Left lung (tissue), 10 donors: ENCODE results near the gene FBLN1. TPM values are rescaled to one million over a fixed set of nuclear protein-coding genes. Genes with fewer than 3 reads are reported as not detected.
"Not testable (repeated sequence)": the region's sequence is repeated elsewhere in the genome, so short reads cannot be mapped to it uniquely, and the experiment has no call there.

Experiments
- ATAC-seq: fragments of 200-7000 bp; cut with Tn5 transposase; one replicate; pipeline ENCODE4 v1.9.1; 2020; ENCODE audit warnings: moderate library complexity
- DNase-seq, 4 donors: peaks; one replicate each; pipeline ENCODE4 v3.0.0-alpha.2; 2013 to 2020
- H3K27ac ChIP-seq, 2 donors: fragments of 200-600 bp; sonication (generic) in 1 of 2; one replicate each; pipeline versions ENCODE4 v1.5.0 to v1.8.0; 2020 to 2021
- H3K27me3 ChIP-seq, 2 donors: fragments of 200-600 bp; sonication (generic) in 1 of 2; one replicate each; pipeline versions ENCODE4 v1.5.0 to v1.8.0; 2020 to 2021
- H3K36me3 ChIP-seq, 2 donors: fragments of 200-600 bp; sonication (generic) in 1 of 2; one replicate each; pipeline versions ENCODE4 v1.5.0 to v1.8.0; 2020 to 2021
- H3K4me1 ChIP-seq, 2 donors: fragments of 200-600 bp; one replicate each; pipeline ENCODE4 v1.8.0; 2021
- H3K4me3 ChIP-seq, 2 donors: fragments of 200-600 bp; sonication (generic) in 1 of 2; one replicate each; pipeline versions ENCODE4 v1.5.0 to v1.8.0; 2020 to 2021; ENCODE audit warnings: mild to moderate bottlenecking in 1 of 2
- H3K9me3 ChIP-seq, 2 donors: fragments of 200-600 bp; sonication (generic) in 1 of 2; one replicate each; pipeline versions ENCODE4 v1.5.0 to v1.8.0; 2020 to 2021
- intact Hi-C, 2 donors: fragments of 100-400 bp; cut with DNase I; formaldehyde crosslinking; loops; one replicate each; pipeline versions ENCODE4 v1.11.2 to v1.14.2; 2022
- polyA plus RNA-seq, 6 donors: library from polyadenylated mRNA; unstranded; fragments of 120-200 nt; gene quantifications; one replicate each; pipeline ENCODE4 v1.2.1, GENCODE V29; 2013; ENCODE audit not compliant: insufficient read length in 6 of 6
- total RNA-seq, 2 donors: library from RNA; stranded (reverse); fragmentation: NEBNext Ultra II Directional; extraction: Animal tissue kit (Norgen Biotek cat#: 25700); gene quantifications; one replicate each; pipeline ENCODE4 v1.2.1, GENCODE V29; 2021
- TF ChIP-seq, protein P1 (sequence below), 2 donors: fragments of 200-600 bp; sonication (generic) in 1 of 2; IDR thresholded peaks; one replicate each; pipeline versions ENCODE4 v1.5.0 to v1.8.0; 2021; ENCODE audit warnings: antibody characterized with exemption in 2 of 2
- donor health status: DM: no; HTN: yes; CAD: no.
- donor health status: DM: no; HTN: no; CAD: no.

FBLN1 gene
- total and polyA plus RNA-seq, 8 donors = 287 to 447 (median 312) TPM

DNA sequence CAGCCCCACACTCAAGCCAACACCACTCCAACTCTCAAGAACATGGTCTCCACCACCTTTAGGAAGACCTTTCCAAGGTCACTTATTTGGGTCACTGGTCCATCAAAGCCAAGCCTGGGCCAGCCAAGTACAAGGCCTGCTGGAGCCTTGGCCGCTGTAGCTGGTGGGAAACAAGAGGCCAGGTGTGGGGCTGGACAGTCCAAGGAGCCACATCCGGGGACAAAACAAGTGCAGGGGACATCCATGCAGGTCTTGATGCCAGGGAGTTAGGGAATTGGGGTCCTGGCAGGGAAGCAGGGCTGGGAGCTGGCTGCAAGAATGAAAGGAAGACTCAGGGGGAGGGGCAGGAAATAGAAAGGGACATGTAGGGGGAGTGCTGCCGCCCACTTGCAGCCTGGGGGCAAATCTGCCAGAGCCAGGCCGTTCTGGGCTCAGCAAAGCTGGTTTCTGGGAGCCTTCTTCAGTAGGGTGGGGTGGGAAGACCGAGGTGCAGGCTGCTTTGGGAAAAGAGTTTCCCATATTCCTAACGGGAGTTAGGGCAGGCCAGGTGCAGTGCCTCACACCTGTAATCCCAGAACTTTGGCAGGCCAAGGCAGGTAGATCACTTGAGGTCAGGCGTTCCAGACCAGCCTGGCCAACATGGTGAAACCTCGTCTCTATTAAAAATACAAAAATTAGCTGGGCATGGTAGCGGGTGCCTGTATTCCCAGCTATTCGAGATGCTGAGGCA is 99.5 kb downstream of the FBLN1 start:
- H3K9me3 ChIP-seq = no peaks in the 10 kb centered on the region
- intact Hi-C loops = no loop called here
- peaks cover 0 to 2% of the 10 kb centered on the region in 2 donors for H3K4me1 ChIP-seq
- H3K4me3 ChIP-seq = no peak overlapping the region
- H3K27me3 ChIP-seq = peaks cover 0 to 12% of the 10 kb centered on the region in 2 donors
- no peak for DNase-seq
- ATAC-seq = no peak
- TF ChIP-seq, protein P1, sequence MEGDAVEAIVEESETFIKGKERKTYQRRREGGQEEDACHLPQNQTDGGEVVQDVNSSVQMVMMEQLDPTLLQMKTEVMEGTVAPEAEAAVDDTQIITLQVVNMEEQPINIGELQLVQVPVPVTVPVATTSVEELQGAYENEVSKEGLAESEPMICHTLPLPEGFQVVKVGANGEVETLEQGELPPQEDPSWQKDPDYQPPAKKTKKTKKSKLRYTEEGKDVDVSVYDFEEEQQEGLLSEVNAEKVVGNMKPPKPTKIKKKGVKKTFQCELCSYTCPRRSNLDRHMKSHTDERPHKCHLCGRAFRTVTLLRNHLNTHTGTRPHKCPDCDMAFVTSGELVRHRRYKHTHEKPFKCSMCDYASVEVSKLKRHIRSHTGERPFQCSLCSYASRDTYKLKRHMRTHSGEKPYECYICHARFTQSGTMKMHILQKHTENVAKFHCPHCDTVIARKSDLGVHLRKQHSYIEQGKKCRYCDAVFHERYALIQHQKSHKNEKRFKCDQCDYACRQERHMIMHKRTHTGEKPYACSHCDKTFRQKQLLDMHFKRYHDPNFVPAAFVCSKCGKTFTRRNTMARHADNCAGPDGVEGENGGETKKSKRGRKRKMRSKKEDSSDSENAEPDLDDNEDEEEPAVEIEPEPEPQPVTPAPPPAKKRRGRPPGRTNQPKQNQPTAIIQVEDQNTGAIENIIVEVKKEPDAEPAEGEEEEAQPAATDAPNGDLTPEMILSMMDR (IDR thresholded peaks at IDR 0.05) = no peak
- no peaks in the 10 kb centered on the region for H3K36me3 ChIP-seq
- H3K27ac ChIP-seq = no peak overlapping the region

DNA sequence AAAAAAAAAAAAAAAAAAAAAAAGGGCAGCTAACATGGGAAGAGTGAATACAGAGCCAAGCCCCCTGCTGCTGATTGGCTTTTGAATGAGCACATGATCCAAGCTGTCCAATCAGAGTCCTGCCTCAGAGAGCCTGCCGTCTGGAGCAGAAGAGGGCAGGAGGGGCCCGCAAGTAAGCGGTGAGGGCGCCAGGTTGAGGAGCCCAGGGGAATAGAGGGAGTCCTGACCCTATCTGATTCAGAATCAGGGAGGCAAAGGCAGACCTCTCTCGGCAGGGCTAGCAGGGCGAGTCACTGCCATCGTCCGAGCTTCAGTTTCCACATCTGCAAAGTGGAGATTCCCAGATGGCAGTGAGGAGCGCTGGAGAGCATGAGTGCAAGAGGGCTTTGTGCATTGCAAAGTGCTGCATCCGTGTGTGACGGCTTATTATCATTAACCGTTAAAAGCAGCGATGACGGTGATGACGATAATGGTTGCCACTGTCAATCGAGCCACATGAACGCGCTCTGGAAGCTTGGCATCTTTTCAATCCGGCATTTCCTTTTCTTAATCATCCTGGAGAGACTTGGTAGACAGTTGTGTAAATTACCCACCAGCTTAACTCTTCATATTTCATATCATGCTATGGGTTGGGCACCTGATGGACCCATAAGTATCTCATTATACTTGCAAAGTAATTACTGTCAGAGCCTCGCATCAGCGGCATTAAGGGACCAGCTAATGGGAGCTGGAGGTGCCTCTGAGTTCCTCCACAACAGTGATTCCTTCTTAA is 100.3 kb downstream of the FBLN1 start:
- no peak overlapping the region for H3K4me3 ChIP-seq
- no peaks in the 10 kb centered on the region for H3K9me3 ChIP-seq
- peaks cover 0 to 2% of the 10 kb centered on the region in 2 donors for H3K4me1 ChIP-seq
- no peak for ATAC-seq
- H3K36me3 ChIP-seq = no peaks in the 10 kb centered on the region
- peaks cover 0 to 14% of the 10 kb centered on the region in 2 donors for H3K27me3 ChIP-seq
- no peak for DNase-seq
- intact Hi-C loops = no loop called here
- TF ChIP-seq, protein P1 (IDR thresholded peaks at IDR 0.05) = no peak
- H3K27ac ChIP-seq = no peak overlapping the region

DNA sequence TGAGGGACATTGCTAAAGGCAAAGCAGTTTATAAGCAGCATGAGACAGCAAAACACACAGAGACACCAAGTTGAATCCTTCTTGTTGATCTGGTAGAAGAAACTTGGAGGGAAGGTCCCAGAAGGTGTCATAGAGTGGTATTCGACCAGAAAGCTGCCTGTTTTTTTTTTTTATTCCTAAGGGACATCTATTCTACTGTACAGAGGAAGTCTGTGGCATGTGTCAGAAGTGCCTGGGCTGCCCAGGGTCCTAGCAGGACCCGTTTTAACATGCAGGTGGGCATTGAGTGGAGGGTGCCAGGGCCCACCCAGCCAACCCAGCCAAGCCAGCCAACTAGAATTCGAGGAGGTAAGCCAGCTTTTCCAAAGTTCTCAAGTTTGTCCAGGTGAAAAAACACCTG is 100.9 kb downstream of the FBLN1 start:
- intact Hi-C loops = no loop called here
- no peak for DNase-seq
- Histone ChIP-seq H3K27ac (no peak overlapping the region), H3K27me3 (peaks cover 0 to 14% of the 10 kb centered on the region in 2 donors), H3K36me3 (no peaks in the 10 kb centered on the region), H3K4me1 (peaks cover 0 to 6% of the 10 kb centered on the region in 2 donors), H3K9me3 (no peaks in the 10 kb centered on the region), H3K4me3 (no peak overlapping the region)
- ATAC-seq = no peak
- TF ChIP-seq, protein P1 (IDR thresholded peaks at IDR 0.05) = no peak

GRCh38 chr22:45608045-45608444 is 105.4 kb downstream of the FBLN1 start:
- ATAC-seq, H3K9me3 ChIP-seq, intact Hi-C loops, H3K27ac ChIP-seq, H3K4me3 ChIP-seq, H3K36me3 ChIP-seq, H3K27me3 ChIP-seq, H3K4me1 ChIP-seq, DNase-seq: not testable (repeated sequence)

DNA sequence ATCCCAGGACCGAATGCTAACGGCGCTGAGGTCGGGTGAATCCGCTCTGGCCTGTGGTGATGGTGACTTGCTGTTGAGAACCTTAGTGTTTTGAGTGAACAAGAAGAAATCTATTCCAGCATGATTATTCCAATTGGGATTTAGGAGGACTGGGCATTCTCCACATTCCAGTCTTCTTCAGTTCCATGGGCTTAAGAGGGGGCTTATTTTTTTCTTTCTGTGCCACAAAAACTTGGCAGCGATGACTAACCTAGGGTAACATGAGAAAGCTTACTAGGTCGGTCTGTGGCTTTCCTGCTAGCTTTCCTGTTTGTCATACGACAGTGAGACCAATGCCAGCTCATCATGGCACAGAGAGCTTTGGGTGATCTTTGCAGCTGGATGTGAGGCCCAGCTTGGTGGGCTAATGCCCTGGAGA is 106.1 kb downstream of the FBLN1 start:
- H3K4me1 ChIP-seq = peaks cover 0 to 5% of the 10 kb centered on the region in 2 donors
- ATAC-seq (no peak), DNase-seq (no peak)
- H3K27ac ChIP-seq = no peak overlapping the region
- H3K36me3 ChIP-seq = no peaks in the 10 kb centered on the region
- no peak overlapping the region for H3K4me3 ChIP-seq
- intact Hi-C loops = no loop called here
- no peaks in the 10 kb centered on the region for H3K9me3 ChIP-seq
- TF ChIP-seq, protein P1 (IDR thresholded peaks at IDR 0.05) = no peak
- peaks cover 0 to 8% of the 10 kb centered on the region in 2 donors for H3K27me3 ChIP-seq
